Prostate gland (tissue), 2 donors: ENCODE data around the gene P2RY2. TPM values are rescaled to one million over a fixed set of nuclear protein-coding genes. Genes with fewer than 3 reads are reported as not detected.

Source experiments
- DNase-seq: peaks from one replicate; pipeline ENCODE4 v3.0.0-alpha.2; 2019; ENCODE audit warnings: low spot score
- H3K27ac ChIP-seq, 2 donors: fragments of 200-600 bp; sonication (generic); 2 replicates each; pipeline ENCODE4 v1.5.1; 2017 to 2019
- H3K27me3 ChIP-seq: fragments of 200-600 bp; sonication (generic); replicated peaks from 2 replicates; pipeline ENCODE4 v1.5.1; 2019; ENCODE audit not compliant: insufficient read depth
- H3K36me3 ChIP-seq, 2 donors: fragments of 200-600 bp; sonication (generic); 1 replicate in 1 of 2; 2 replicates in 1 of 2; pipeline versions ENCODE4 v1.5.1 to v1.8.1; 2017 to 2019
- H3K4me1 ChIP-seq: fragments of 200-600 bp; sonication (generic); replicated peaks from 2 replicates; pipeline ENCODE4 v1.5.1; 2019
- H3K4me3 ChIP-seq, 2 donors: fragments of 200-600 bp; sonication (generic); 2 replicates each; pipeline ENCODE4 v1.5.1; 2017 to 2019
- H3K9me3 ChIP-seq: fragments of 200-600 bp; sonication (generic); 2 replicates; pipeline ENCODE4 v1.5.1; 2017
- CTCF ChIP-seq, 4 experiments: fragments of 200-600 bp in 2 of 4; fragments of 450-650 bp in 2 of 4; sonication (generic) in 2 of 4; IDR thresholded peaks; 1 replicate in 3 of 4; 2 replicates in 1 of 4; pipeline ENCODE4 v1.5.1; 2016 to 2019; ENCODE audit warnings: antibody characterized with exemption in 4 of 4, mild to moderate bottlenecking in 2 of 4, moderate library complexity in 2 of 4
- POLR2A ChIP-seq: fragments of 450-650 bp; IDR thresholded peaks from one replicate; pipeline ENCODE4 v1.6.1; 2016; ENCODE audit warnings: antibody characterized with exemption, mild to moderate bottlenecking
- POLR2AphosphoS5 ChIP-seq: sonication (generic); formaldehyde crosslinking; IDR thresholded peaks from one replicate; pipeline ENCODE4 v1.6.1; 2017; ENCODE audit warnings: antibody characterized with exemption
- WGBS: methylation state at CpG from one replicate; pipeline ENCODE4 v1.1.5; 2018; 5-methylcytosine and 5-hydroxymethylcytosine counted together
- intact Hi-C: fragments of 100-400 bp; cut with DNase I; formaldehyde crosslinking; loops from one replicate; pipeline ENCODE4 v1.14.2; 2022
- total RNA-seq, 2 donors: library from RNA; depleted of rRNA; stranded (reverse); fragments of >200 nt; gene quantifications; one replicate each; pipeline ENCODE4 v1.1.0, GENCODE V29; 2016

P2RY2 gene
- total RNA-seq, 2 donors from 2014 or later: 2.7 to 3.5 TPM

- TF ChIP-seq CTCF (IDR thresholded peaks at IDR 0.05) (no peak), POLR2A (no peak), POLR2AphosphoS5 (no peak)
- Histone ChIP-seq H3K27me3 (no peaks in the 10 kb centered on the region), H3K4me3 (no peak overlapping the region), H3K36me3 (no peaks in the 10 kb centered on the region), H3K4me1 (peaks cover 2% of the 10 kb centered on the region), H3K9me3 (no peaks in the 10 kb centered on the region), H3K27ac (no peak overlapping the region)
- intact Hi-C loops: no loop called here
- DNase-seq: no peak
- 78% methylated on average over 3 of the region's 3 CpGs for WGBS
These were observed 49.2 kb downstream of the P2RY2 start for GRCh38 chr11:73267122-73267846.

- TF ChIP-seq POLR2AphosphoS5 (no peak), CTCF (IDR thresholded peaks at IDR 0.05) (no peak), POLR2A (no peak)
- no peak for DNase-seq
- peaks cover 2% of the 10 kb centered on the region for H3K4me1 ChIP-seq
- no peak overlapping the region for H3K4me3 ChIP-seq
- no peaks in the 10 kb centered on the region for H3K9me3 ChIP-seq
- WGBS: 94% methylated on average over 8 of the region's 8 CpGs
- intact Hi-C loops: no loop called here
- H3K36me3 ChIP-seq: no peaks in the 10 kb centered on the region
- H3K27me3 ChIP-seq: no peaks in the 10 kb centered on the region
- H3K27ac ChIP-seq: no peak overlapping the region
These were observed 49.9 kb downstream of the P2RY2 start for GRCh38 chr11:73267906-73268540.

DNA sequence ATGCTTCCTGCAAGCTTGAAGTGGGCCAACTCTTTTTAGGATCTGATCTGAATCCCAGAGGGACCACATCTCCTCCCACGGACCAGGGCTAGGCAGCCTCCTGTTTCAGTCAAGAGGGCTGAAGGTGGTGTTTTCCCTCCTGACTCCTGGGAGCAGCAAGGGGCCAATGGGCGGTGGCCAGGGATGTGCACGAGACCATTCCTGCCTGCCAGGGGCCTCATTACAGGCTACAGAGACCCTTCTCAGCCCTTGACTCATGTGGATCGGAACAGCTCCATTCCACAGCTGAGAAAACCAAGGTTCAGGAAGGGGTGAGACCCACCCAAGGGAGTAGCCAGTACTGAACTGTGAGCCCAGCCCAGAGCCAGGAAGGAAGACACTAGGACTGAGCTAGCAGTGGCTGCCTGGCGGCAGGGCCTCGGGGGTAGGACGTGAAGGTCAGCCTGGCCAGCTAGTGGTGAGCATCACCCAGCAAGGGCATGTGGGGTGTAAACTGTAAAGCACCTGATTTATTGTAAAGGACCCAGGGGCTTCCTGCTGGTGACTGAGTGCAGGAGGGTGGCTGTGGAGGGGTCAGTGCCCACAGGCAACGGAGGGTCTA is 50.7 kb downstream of the P2RY2 start:
- no peak overlapping the region for H3K27ac ChIP-seq
- 90% methylated on average over 8 of the region's 8 CpGs for WGBS
- H3K4me1 ChIP-seq: peaks cover 2% of the 10 kb centered on the region
- no peaks in the 10 kb centered on the region for H3K36me3 ChIP-seq
- intact Hi-C loops: no loop called here
- no peaks in the 10 kb centered on the region for H3K9me3 ChIP-seq
- H3K27me3 ChIP-seq: no peaks in the 10 kb centered on the region
- TF ChIP-seq CTCF (IDR thresholded peaks at IDR 0.05) (no peak), POLR2AphosphoS5 (no peak), POLR2A (no peak)
- DNase-seq: no peak
- H3K4me3 ChIP-seq: no peak overlapping the region

GRCh38 chr11:73269459-73270015 is 51.5 kb downstream of the P2RY2 start:
- Histone ChIP-seq H3K27ac (no peak overlapping the region), H3K4me3 (no peak overlapping the region), H3K4me1 (no peaks in the 10 kb centered on the region), H3K27me3 (no peaks in the 10 kb centered on the region), H3K9me3 (no peaks in the 10 kb centered on the region), H3K36me3 (no peaks in the 10 kb centered on the region)
- no peak for DNase-seq
- intact Hi-C loops: no loop called here
- WGBS: 65% methylated on average over 7 of the region's 7 CpGs
- TF ChIP-seq POLR2A (no peak), POLR2AphosphoS5 (no peak)

GRCh38 chr11:73270016-73270854 is 52.2 kb downstream of the P2RY2 start:
- no peak for TF ChIP-seq POLR2A
- TF ChIP-seq CTCF (IDR thresholded peaks at IDR 0.05): no peak
- TF ChIP-seq POLR2AphosphoS5: no peak

More at GRCh38 chr11:73270016-73270854, 52.2 kb downstream of the P2RY2 start:
- Histone ChIP-seq H3K27ac (no peak overlapping the region), H3K27me3 (no peaks in the 10 kb centered on the region), H3K4me3 (no peak overlapping the region), H3K9me3 (no peaks in the 10 kb centered on the region), H3K36me3 (no peaks in the 10 kb centered on the region), H3K4me1 (no peaks in the 10 kb centered on the region)
- no peak for DNase-seq
- whole genome bisulfite sequencing: 87% methylated on average over 7 of the region's 7 CpGs
- intact Hi-C loops: no loop called here
